Stomach (tissue), 9 donors: Measurements from ENCODE around the gene DIAPH2. TPM values are rescaled to one million over a fixed set of nuclear protein-coding genes. Genes with fewer than 3 reads are reported as not detected.

Experiments used
- DNase-seq, 2 donors: peaks; one replicate each; pipeline versions ENCODE4 v3.0.0 to v3.0.0-alpha.2; 2013 to 2019
- H3K27ac ChIP-seq, 5 donors: fragments of 200-600 bp in 4 of 5; sonication (generic) in 4 of 5; one replicate each; pipeline ENCODE4 v1.5.1; 2013 to 2019; ENCODE audit warnings: mild to moderate bottlenecking in 1 of 5, moderate library complexity in 1 of 5
- H3K27me3 ChIP-seq, 3 donors: fragments of 200-600 bp; sonication (generic); one replicate each; pipeline ENCODE4 v1.5.1; 2017 to 2019; ENCODE audit warnings: mixed run types in 1 of 3
- H3K36me3 ChIP-seq, 4 donors: fragments of 200-600 bp; sonication (generic); 1 replicate in 3 of 4; 2 replicates in 1 of 4; pipeline ENCODE4 v1.5.1; 2016 to 2019
- H3K4me1 ChIP-seq, 4 donors: fragments of 200-600 bp; sonication (generic); one replicate each; pipeline ENCODE4 v1.5.1; 2016 to 2019
- H3K4me3 ChIP-seq, 4 donors: fragments of 200-600 bp; sonication (generic) in 3 of 4; one replicate each; pipeline ENCODE4 v1.5.1; 2016 to 2019; ENCODE audit warnings: mild to moderate bottlenecking in 1 of 4
- H3K9me3 ChIP-seq, 4 donors: fragments of 200-600 bp; sonication (generic); one replicate each; pipeline ENCODE4 v1.5.1; 2016 to 2019
- EP300 ChIP-seq: sonication (generic); formaldehyde crosslinking; IDR thresholded peaks from one replicate; pipeline ENCODE4 v1.6.1; 2017; ENCODE audit warnings: antibody characterized with exemption
- POLR2A ChIP-seq, 4 donors: fragments of 450-650 bp; IDR thresholded peaks; one replicate each; pipeline ENCODE4 v1.6.1; 2016; ENCODE audit warnings: antibody characterized with exemption in 4 of 4, control low read depth in 2 of 4, mild to moderate bottlenecking in 1 of 4, moderate library complexity in 1 of 4
- POLR2AphosphoS5 ChIP-seq, 3 donors: sonication (generic); formaldehyde crosslinking; IDR thresholded peaks; one replicate each; pipeline ENCODE4 v1.6.1; 2016; ENCODE audit warnings: antibody characterized with exemption in 3 of 3
- WGBS, 5 donors: extraction: QIAGEN DNeasy Blood & Tissue Kit in 3 of 5; methylation state at CpG; one replicate each; pipeline versions ENCODE4 v1.1.5 to v1.1.7; 2013 to 2018; 5-methylcytosine and 5-hydroxymethylcytosine counted together
- intact Hi-C: fragments of 100-400 bp; cut with DNase I; formaldehyde crosslinking; loops from one replicate; pipeline ENCODE4 v1.15.1; 2023; ENCODE audit warnings: low total_unique reads
- polyA plus RNA-seq, 3 donors: library from polyadenylated mRNA; stranded (reverse); fragments of 200-250 nt; gene quantifications; one replicate each; pipeline ENCODE4 v1.2.3, GENCODE V29; 2013
- total RNA-seq, 5 donors: library from RNA; depleted of rRNA; stranded (reverse); fragments of >200 nt; gene quantifications; one replicate each; pipeline versions ENCODE4 v1.1.0 to v1.2.3, GENCODE V29; 2014 to 2016
- TF ChIP-seq, protein P1 (sequence below), 7 experiments: fragments of 450-650 bp in 4 of 7; fragments of 200-600 bp in 3 of 7; sonication (generic) in 3 of 7; IDR thresholded peaks; one replicate each; pipeline ENCODE4 v1.5.1; 2016 to 2019; ENCODE audit warnings: antibody characterized with exemption in 7 of 7, control low read depth in 2 of 7, mild to moderate bottlenecking in 1 of 7
- donor health status: healthy with polysubstance abuse.
- donor health status: Bipolar disorder and iron deficiency.
- donor health status: healthy.

DIAPH2 gene
- total and polyA plus RNA-seq, 8 donors, result 5.2 to 52.5 (median 27.3) TPM

DNA sequence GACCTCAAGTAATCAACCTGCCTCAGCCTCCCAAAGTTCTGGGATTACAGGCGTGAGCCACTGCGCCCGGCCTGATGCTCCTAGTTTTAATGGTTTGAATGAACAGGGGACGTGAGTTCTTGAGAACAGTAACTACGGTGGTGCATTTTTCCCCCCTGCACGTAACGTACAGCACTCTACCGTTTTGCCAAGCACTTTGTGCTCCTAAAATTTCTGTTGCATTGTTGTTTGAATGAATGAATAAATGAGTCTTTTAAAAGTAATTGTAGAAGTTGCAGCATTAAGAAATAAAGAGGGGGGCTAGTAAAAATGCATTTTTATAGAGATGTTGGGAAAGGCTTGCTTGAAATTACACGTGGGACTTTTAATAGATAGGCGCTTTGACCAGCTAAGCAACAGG lies 199.0 kb downstream of the DIAPH2 start, which contains the start of gene RPA4:
TSS of gene RPA4 (plus strand) at position 301 of the 400 bp plus-strand sequence. CDS start 403 bp downstream, outside the sequence.
- no peak within 1 kb of the TSS for H3K4me3 ChIP-seq
- no peaks in the 10 kb centered on the region for H3K27me3 ChIP-seq
- intact Hi-C loops, result no loop called here
- no peak for DNase-seq
- H3K27ac ChIP-seq, result no peak within 1 kb of the TSS
- H3K36me3 ChIP-seq, result peaks cover 0 to 17% (median 10%) of the 10 kb centered on the region in 4 donors
- no peaks in the 10 kb centered on the region for H3K9me3 ChIP-seq
- WGBS, 5 donors, result 90 to 99% (median 95%) methylated on average over 9 to 10 of the region's 10 CpGs
- TF ChIP-seq POLR2AphosphoS5 (IDR thresholded peaks at IDR 0.05) (no peak), EP300 (no peak), POLR2A (IDR thresholded peaks at IDR 0.05) (no peak)
- TF ChIP-seq, protein P1, sequence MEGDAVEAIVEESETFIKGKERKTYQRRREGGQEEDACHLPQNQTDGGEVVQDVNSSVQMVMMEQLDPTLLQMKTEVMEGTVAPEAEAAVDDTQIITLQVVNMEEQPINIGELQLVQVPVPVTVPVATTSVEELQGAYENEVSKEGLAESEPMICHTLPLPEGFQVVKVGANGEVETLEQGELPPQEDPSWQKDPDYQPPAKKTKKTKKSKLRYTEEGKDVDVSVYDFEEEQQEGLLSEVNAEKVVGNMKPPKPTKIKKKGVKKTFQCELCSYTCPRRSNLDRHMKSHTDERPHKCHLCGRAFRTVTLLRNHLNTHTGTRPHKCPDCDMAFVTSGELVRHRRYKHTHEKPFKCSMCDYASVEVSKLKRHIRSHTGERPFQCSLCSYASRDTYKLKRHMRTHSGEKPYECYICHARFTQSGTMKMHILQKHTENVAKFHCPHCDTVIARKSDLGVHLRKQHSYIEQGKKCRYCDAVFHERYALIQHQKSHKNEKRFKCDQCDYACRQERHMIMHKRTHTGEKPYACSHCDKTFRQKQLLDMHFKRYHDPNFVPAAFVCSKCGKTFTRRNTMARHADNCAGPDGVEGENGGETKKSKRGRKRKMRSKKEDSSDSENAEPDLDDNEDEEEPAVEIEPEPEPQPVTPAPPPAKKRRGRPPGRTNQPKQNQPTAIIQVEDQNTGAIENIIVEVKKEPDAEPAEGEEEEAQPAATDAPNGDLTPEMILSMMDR (IDR thresholded peaks at IDR 0.05), result no peak
- no peaks in the 10 kb centered on the region for H3K4me1 ChIP-seq

DNA sequence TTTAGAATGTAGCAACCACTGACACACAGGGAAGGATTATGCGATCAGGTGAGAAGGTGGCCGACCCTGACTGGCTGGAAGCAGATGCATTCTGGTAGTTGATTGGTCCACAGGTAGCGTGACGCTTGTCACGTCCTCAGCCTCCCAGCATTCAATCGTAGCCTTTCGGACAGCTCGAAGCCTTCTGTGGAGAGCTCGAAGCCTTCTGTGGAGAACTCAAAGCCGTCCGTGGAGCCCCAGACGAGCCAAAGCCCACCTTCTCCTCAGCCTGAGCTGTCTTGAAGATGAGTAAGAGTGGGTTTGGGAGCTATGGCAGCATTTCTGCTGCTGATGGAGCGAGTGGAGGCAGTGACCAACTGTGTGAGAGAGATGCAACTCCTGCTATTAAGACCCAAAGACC lies 199.4 kb downstream of the DIAPH2 start:
- Histone ChIP-seq H3K4me1 (no peaks in the 10 kb centered on the region), H3K27ac (no peak overlapping the region), H3K36me3 (peaks cover 0 to 17% (median 10%) of the 10 kb centered on the region in 4 donors), H3K4me3 (no peak overlapping the region), H3K9me3 (no peaks in the 10 kb centered on the region), H3K27me3 (no peaks in the 10 kb centered on the region)
- WGBS, 5 donors, result 86 to 99% (median 94%) methylated on average over 7 to 13 of the region's 13 CpGs
- intact Hi-C loops, result no loop called here
- no peak for DNase-seq
- TF ChIP-seq, protein P1 (IDR thresholded peaks at IDR 0.05), result no peak
- TF ChIP-seq EP300 (no peak), POLR2AphosphoS5 (IDR thresholded peaks at IDR 0.05) (no peak), POLR2A (IDR thresholded peaks at IDR 0.05) (no peak)

DNA sequence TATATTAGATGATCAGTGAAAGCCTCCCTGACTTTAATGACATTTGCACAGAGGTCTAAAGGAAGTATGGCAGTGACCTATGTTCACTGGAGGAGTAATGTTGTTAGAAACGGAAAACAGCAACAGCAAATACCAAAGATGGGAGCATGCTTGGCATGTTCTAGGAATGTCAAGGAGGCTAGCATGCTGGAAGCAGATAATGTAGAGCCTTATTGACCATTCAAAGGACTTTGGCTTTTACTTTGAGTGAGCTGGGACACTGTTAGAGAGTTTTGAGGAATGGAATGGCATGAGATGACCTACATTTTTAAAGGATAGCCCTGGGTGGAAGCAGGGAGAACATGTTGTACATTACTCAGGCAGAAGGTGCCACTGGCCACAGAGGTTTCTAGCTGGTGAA lies 205.1 kb downstream of the DIAPH2 start:
- intact Hi-C loops, result no loop called here

DNA sequence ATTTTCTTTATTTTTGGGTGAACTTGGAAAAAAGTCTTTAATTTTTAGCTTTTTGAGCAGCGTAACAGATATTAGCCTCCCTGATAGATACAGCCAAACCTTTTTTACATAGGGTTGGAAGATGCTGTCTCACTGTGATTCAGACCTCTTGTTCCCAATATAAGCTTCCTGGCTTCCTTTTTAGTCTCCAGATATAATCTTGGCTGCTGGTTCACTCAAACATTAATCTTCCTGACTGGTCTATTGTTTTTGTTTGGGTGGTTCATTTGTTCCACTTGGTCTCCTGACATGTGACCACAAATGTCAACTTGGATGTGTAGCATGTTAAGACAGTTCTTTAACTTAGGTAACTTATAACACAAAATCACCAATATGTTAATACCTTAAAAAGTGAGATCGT lies 222.1 kb downstream of the DIAPH2 start:
- no peaks in the 10 kb centered on the region for H3K9me3 ChIP-seq
- no peaks in the 10 kb centered on the region for H3K4me1 ChIP-seq
- no peak overlapping the region for H3K27ac ChIP-seq
- 79 to 90% (median 89%) methylated on average over 2 of the region's 2 CpGs for WGBS, 5 donors
- H3K4me3 ChIP-seq, result no peak overlapping the region
- TF ChIP-seq, protein P1 (IDR thresholded peaks at IDR 0.05), result no peak
- peak in 1 of 2 donors; percentile 9 for DNase-seq
- intact Hi-C loops, result no loop called here
- no peaks in the 10 kb centered on the region for H3K27me3 ChIP-seq
- no peaks in the 10 kb centered on the region for H3K36me3 ChIP-seq

More for the DNA sequence above, 205.1 kb downstream of the DIAPH2 start:
- WGBS, 5 donors, result 71 to 94% (median 76%) methylated on average over 1 of the region's 1 CpG
- H3K4me3 ChIP-seq, result no peak overlapping the region
- TF ChIP-seq, protein P1 (IDR thresholded peaks at IDR 0.05), result no peak
- TF ChIP-seq POLR2AphosphoS5 (IDR thresholded peaks at IDR 0.05), result no peak
- no peak for TF ChIP-seq EP300
- no peak for TF ChIP-seq POLR2A (IDR thresholded peaks at IDR 0.05)
- H3K27ac ChIP-seq, result no peak overlapping the region
- no peak for DNase-seq
- peaks cover 0 to 4% (median 0%) of the 10 kb centered on the region in 4 donors for H3K36me3 ChIP-seq
- H3K4me1 ChIP-seq, result no peaks in the 10 kb centered on the region
- H3K27me3 ChIP-seq, result no peaks in the 10 kb centered on the region
- no peaks in the 10 kb centered on the region for H3K9me3 ChIP-seq
